Fibroblast of upper back skin (primary cell): ENCODE results near the gene ASCC3.

Source experiments
- DNase-seq: peaks from one replicate; pipeline ENCODE4 v3.0.0-alpha.2; 2013

The ASCC3 gene

GRCh38 chr6:100484474-100484873 is 396.7 kb downstream of the ASCC3 start:
- DNase-seq: no peak

GRCh38 chr6:100482698-100483097 is 398.4 kb downstream of the ASCC3 start:
- DNase-seq: no peak

GRCh38 chr6:100479179-100480035 is 401.7 kb downstream of the ASCC3 start:
- DNase-seq: peak; percentile 48

- no peak for DNase-seq
These were observed 405.4 kb downstream of the ASCC3 start for GRCh38 chr6:100475554-100476320.

GRCh38 chr6:100473182-100473581 is 407.9 kb downstream of the ASCC3 start:
- DNase-seq: no peak

GRCh38 chr6:100472674-100473073 is 408.5 kb downstream of the ASCC3 start:
- DNase-seq: peak; percentile 89

- DNase-seq: no peak
These were observed 410.6 kb downstream of the ASCC3 start for GRCh38 chr6:100470422-100471120.

GRCh38 chr6:100469101-100469859 is 411.8 kb downstream of the ASCC3 start:
- no peak for DNase-seq

DNA sequence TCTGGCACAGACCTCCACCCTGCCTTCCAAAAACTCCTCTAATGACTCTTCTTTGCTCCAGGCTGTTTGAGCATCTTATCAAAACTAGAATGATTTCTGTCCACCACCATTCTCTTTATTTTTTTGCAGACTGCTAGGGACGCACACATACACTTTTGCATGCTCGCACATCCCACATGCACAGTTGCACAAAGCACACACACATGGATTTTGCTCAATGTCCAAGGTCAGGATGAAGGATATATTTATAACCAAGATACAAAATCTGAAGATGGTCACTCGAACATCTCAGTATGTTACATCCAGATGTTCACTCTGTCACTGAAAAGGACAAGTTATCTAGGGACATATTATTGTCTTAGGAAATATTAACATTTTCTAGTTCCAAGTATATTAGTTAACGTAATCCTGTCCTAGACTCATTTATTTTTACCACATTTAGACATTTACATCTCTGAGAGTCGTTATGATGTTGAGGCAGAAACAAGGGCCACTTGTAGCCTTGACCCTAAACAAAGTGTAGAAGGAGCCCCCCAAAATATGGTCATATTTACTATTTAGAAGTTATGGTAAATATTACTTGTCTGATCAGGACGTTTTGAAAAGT is 413.0 kb downstream of the ASCC3 start:
- DNase-seq: no peak

GRCh38 chr6:100467129-100468015 is 413.8 kb downstream of the ASCC3 start:
- DNase-seq: no peak

- no peak for DNase-seq
These were observed 414.6 kb downstream of the ASCC3 start for GRCh38 chr6:100466410-100467128.

- no peak for DNase-seq
These were observed 415.3 kb downstream of the ASCC3 start for GRCh38 chr6:100465701-100466409.

GRCh38 chr6:100464903-100465700 is 416.0 kb downstream of the ASCC3 start, which contains the start of gene SIM1:
TSS of gene SIM1 (minus strand) at chr6:100464921. CDS start at chr6:100463468, 1,453 bp downstream.
- peak; percentile 94 for DNase-seq

DNA sequence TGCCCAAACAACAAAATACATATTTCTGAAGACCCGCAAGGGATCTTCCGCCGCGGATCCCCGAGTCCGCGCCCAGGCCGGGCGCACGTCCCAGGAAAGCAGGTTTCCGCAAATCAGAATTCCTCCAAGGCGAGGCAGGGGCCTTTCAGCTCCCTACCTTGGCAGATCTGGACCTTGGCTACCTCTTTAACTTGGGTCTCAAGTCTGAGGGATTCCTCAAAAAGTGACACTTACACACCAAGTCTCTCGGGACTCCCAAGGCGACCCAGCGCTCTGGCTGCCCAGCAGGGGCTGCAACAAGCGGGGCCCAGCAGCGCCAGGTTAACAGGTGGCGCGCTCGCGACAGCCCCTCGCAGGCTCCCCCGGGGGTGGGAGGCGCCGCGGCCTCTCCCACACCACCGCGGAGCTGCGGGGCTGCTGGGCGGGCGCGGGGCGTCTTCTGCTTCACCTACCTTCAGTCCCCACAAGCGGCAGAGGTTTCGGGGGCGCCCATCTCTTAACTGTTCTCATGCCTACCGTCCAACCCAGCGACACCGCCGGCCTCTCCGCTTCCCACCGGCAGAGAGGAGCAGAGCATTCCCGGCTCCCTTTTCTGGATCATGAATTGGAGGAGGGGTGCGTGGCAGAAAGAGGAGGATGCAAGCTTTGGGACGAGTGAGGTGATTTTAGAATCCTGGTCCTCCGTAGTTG is 416.8 kb downstream of the ASCC3 start:
- DNase-seq: no peak

GRCh38 chr6:100463630-100464161 is 417.4 kb downstream of the ASCC3 start:
- DNase-seq: no peak

- no peak for DNase-seq
These were observed 418.2 kb downstream of the ASCC3 start for GRCh38 chr6:100462706-100463629.
